ENCODE data around the gene SRD5A2. TPM values are rescaled to one million over a fixed set of nuclear protein-coding genes. Genes with fewer than 3 reads are reported as not detected.

SRD5A2 gene
- total RNA-seq, 4 donors from 2014 or later = 4.1 TPM; not detected in 3

- intact Hi-C loops (cut with DNase I; ENCODE audit: low total_unique reads) = no loop called here
- no peaks in the 10 kb centered on the region for H3K36me3 ChIP-seq
- no peaks in the 10 kb centered on the region for H3K9me3 ChIP-seq
- no peaks in the 10 kb centered on the region for H3K27me3 ChIP-seq
- no peak overlapping the region for H3K27ac ChIP-seq
- no peak for TF ChIP-seq CTCF (IDR thresholded peaks at IDR 0.05)
- no peak for TF ChIP-seq POLR2A (IDR thresholded peaks at IDR 0.05)
- H3K4me3 ChIP-seq = no peak overlapping the region
- DNase-seq = no peak
- no peaks in the 10 kb centered on the region for H3K4me1 ChIP-seq
Measured at GRCh38 chr2:31474296-31474695, 106.4 kb downstream of the SRD5A2 start.

Other genes with a start within 250 kb of the SRD5A2 start
- under 1 TPM in 1 of 4 donors, not detected in 3; 0.35 TPM for gene XDH, start 166.2 kb downstream of the SRD5A2 start, total RNA-seq